ENCODE data around the gene PPIL1. TPM values are rescaled to one million over a fixed set of nuclear protein-coding genes. Genes with fewer than 3 reads are reported as not detected.
"Not testable (repeated sequence)": the region's sequence is repeated elsewhere in the genome, so short reads cannot be mapped to it uniquely, and the experiment has no call there.

PPIL1 gene
- total RNA-seq, 4 donors from 2014 or later = 22.8 to 36.0 (median 27.5) TPM

DNA sequence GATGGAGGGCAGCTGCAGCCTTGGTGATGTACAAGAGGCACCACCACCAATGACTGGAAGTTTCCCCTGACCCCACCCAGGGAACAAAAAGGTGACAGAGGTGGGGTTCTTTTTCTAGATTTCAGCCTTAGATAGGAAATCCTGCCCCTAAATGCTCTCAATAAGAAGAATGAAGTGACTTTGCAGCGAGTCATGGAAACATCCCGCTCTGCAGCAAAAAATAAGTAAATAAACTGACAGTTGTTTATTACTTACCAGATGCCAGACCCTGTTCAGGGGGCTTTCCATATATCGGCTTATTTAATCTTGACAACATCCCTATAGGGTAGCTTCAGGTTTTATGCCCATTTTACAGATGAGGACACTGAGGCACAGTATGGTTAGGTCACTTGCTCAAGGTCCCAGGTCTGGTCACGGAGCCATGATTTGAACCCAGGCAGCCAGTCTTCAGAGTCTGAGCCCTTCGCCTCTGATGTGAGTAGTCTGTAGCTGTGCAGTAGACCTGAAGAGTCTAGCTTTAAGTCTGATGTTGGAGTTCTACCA is 30.3 kb upstream of the PPIL1 start:
- Histone ChIP-seq H3K9me3 (no peaks in the 10 kb centered on the region), H3K27me3 (no peaks in the 10 kb centered on the region), H3K4me3 (no peak overlapping the region), H3K4me1 (no peaks in the 10 kb centered on the region), H3K27ac (no peak overlapping the region), H3K36me3 (no peaks in the 10 kb centered on the region)
- intact Hi-C loops (cut with DNase I; ENCODE audit: low total_unique reads) = no loop called here
- TF ChIP-seq POLR2A (IDR thresholded peaks at IDR 0.05) = no peak
- TF ChIP-seq, protein P1, sequence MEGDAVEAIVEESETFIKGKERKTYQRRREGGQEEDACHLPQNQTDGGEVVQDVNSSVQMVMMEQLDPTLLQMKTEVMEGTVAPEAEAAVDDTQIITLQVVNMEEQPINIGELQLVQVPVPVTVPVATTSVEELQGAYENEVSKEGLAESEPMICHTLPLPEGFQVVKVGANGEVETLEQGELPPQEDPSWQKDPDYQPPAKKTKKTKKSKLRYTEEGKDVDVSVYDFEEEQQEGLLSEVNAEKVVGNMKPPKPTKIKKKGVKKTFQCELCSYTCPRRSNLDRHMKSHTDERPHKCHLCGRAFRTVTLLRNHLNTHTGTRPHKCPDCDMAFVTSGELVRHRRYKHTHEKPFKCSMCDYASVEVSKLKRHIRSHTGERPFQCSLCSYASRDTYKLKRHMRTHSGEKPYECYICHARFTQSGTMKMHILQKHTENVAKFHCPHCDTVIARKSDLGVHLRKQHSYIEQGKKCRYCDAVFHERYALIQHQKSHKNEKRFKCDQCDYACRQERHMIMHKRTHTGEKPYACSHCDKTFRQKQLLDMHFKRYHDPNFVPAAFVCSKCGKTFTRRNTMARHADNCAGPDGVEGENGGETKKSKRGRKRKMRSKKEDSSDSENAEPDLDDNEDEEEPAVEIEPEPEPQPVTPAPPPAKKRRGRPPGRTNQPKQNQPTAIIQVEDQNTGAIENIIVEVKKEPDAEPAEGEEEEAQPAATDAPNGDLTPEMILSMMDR (IDR thresholded peaks at IDR 0.05) = no peak
- no peak for DNase-seq

DNA sequence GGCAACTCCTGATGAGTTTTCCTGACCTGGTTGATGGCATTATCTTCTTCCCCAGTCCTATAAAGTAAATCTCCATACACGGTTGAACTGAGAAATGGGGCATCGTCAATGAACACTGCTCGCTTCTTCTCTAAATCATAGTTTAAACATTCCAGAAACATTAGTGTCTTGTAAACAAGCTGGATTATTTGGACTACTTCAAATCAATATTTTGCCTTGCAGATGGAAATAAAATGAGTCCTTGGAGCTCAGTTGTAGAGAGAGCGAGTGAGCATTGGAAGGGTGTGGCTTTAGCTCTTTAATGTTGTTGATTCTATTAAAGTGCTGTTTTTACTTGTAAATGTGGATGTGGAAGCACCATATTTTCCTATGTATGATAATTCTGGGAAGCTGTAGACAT is 29.5 kb upstream of the PPIL1 start:
- Histone ChIP-seq H3K27me3 (no peaks in the 10 kb centered on the region), H3K36me3 (no peaks in the 10 kb centered on the region), H3K4me1 (no peaks in the 10 kb centered on the region), H3K4me3 (no peak overlapping the region), H3K9me3 (no peaks in the 10 kb centered on the region), H3K27ac (no peak overlapping the region)
- no peak for DNase-seq
- intact Hi-C loops (cut with DNase I; ENCODE audit: low total_unique reads) = no loop called here
- TF ChIP-seq POLR2A (IDR thresholded peaks at IDR 0.05) = no peak
- TF ChIP-seq, protein P1 (IDR thresholded peaks at IDR 0.05) = no peak

DNA sequence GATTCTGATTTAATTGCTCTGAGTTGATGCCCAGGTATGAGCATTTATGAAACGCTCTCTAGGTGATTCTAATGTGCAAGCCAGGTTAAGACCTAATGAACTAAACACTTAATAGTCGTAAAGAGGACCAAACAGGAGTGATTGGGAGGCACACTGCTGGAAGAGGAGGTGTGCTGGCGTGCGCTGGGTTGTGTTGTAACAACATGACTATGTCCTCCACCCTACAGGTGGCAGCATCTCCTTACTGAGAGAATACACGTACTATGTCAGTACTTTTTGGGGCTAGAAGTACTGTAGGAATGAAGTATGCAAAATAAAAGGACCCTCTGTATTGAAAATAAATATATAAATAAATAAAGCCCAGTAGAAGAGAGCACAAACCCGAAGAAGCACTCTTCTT is 23.0 kb upstream of the PPIL1 start:
- H3K27me3 ChIP-seq = no peaks in the 10 kb centered on the region
- no peak overlapping the region for H3K27ac ChIP-seq
- intact Hi-C loops (cut with DNase I; ENCODE audit: low total_unique reads) = no loop called here
- DNase-seq = no peak
- TF ChIP-seq, protein P1 (IDR thresholded peaks at IDR 0.05) = peak in 2 of 4 experiments; percentile 14 to 17
- TF ChIP-seq POLR2A (IDR thresholded peaks at IDR 0.05) = no peak
- H3K4me3 ChIP-seq = no peak overlapping the region
- no peaks in the 10 kb centered on the region for H3K36me3 ChIP-seq
- no peaks in the 10 kb centered on the region for H3K9me3 ChIP-seq
- no peaks in the 10 kb centered on the region for H3K4me1 ChIP-seq

DNA sequence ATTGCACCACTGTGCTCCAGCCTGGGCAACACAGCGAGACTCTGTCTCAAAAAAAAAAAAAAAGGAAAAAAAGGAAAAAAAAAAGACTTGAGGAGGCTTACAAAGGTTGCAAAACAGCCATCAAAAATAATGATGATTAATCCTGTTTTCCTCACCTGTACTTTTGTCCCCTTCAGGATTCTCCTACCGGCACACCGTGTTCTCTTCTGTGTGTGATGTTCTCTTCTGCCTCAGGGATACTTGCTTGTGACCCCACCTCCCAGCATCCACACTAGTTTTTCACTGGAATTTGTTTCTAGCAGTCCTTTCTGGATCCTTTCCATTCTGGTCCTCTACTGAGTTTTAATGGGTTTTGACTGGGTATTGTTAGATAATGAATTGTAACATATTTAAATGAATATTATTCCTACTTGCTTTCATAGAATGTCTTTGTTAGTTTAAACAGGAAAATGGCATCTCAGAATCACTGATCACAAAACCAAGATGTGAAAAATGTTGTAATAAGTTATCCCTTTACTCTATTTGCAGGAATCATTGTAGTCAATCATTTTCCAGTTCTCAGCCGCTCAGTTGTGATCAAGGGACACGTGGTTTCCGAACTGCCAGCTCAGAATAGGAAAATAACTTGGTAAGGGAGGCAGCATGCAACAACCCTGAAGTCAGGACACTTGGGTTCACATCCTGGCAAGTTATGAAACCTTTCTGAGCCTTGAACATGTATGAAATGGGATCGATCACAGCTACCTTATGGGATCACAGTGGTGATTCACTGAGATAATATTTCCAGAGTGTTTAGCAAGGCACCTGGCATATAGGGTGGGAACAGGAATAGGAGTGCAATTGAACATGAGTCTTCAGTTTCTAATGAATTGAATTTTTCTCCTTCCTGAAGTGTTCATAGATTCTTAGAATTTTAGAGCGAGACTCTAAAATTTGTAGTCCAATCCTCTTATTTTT is 19.7 kb upstream of the PPIL1 start:
- DNase-seq = no peak
- no peak overlapping the region for H3K4me3 ChIP-seq
- intact Hi-C loops (cut with DNase I; ENCODE audit: low total_unique reads) = no loop called here
- no peaks in the 10 kb centered on the region for H3K36me3 ChIP-seq
- no peaks in the 10 kb centered on the region for H3K27me3 ChIP-seq
- TF ChIP-seq, protein P1 (IDR thresholded peaks at IDR 0.05) = no peak
- TF ChIP-seq POLR2A (IDR thresholded peaks at IDR 0.05) = no peak
- no peak overlapping the region for H3K27ac ChIP-seq
- no peaks in the 10 kb centered on the region for H3K4me1 ChIP-seq
- no peaks in the 10 kb centered on the region for H3K9me3 ChIP-seq

DNA sequence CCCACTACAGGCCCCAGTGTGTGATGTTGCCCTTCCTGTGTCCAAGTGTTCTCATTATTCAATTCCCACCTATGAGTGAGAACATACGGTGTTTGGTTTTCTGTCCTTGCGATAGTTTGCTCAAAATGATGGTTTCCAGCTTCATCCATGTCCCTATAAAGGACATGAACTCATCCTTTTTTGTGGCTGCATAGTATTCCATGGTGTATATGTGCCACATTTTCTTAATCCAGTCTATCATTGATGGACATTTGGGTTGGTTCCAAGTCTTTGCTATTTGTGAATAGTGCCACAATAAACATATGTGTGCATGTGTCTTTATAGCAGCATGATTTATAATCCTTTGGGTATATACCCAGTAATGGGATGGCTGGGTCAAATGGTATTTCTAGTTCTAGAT is 16.6 kb upstream of the PPIL1 start:
- intact Hi-C loops (cut with DNase I; ENCODE audit: low total_unique reads); H3K9me3 ChIP-seq; H3K27ac ChIP-seq; H3K4me3 ChIP-seq; H3K4me1 ChIP-seq; H3K27me3 ChIP-seq; DNase-seq; H3K36me3 ChIP-seq: not testable (repeated sequence)
